ENCODE data around the gene C6orf120. TPM values are rescaled to one million over a fixed set of nuclear protein-coding genes. Genes with fewer than 3 reads are reported as not detected.

Gene C6orf120
- total RNA-seq, 2 experiments from 2014 or later, result 20.8 to 21.0 TPM

DNA sequence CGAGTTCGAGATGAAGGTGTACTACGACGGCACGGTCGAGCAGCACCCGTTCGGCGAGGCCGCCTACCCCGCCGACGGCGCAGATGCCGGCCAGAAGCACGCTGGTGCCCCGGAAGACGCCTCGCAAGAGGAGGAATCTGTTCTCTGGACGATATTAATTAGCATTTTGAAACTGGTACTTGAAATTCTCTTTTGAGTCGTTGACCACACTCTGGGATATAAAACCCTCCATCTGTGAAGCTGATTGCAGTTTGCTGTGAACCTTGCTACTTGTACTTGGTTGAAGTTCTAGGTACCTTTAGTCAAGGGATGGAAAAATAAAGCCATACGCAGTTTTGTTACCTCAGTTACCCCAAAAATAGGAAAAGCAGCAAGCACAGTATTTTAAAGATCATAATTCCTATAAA lies 917 bp downstream of the C6orf120 start:
- no peaks in the 10 kb centered on the region for H3K9me3 Mint-ChIP-seq
- H3K4me1 Mint-ChIP-seq, result peaks cover 49% of the 10 kb centered on the region
- peak; percentile 56 for DNase-seq
- H3K4me3 Mint-ChIP-seq, result peak overlapping the region; percentile 87
- peaks cover 33% of the 10 kb centered on the region for H3K36me3 Mint-ChIP-seq
- H3K27ac Mint-ChIP-seq, result peak overlapping the region; percentile 89
- H3K27me3 Mint-ChIP-seq, result no peaks in the 10 kb centered on the region

DNA sequence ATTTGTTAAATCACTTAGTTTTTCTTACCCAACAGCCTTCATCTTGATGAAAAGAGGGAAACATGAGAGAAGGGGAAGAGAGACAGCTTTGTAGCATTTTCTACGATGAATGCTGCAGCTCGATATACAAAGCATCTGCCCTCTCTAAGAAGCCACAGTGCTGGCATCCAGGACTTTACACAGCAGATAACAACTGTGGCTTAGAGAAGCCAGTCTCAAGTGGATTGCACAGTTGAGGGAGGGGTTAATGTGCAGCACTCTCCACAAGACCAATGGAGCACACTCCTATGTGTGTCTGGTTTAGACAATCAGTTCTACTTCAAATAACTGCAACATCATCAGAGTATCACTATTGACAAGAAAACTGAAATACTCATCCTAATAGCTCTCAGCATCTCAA lies 5.8 kb downstream of the C6orf120 start:
- peaks cover 26% of the 10 kb centered on the region for H3K36me3 Mint-ChIP-seq
- no peaks in the 10 kb centered on the region for H3K27me3 Mint-ChIP-seq
- no peak overlapping the region for H3K4me3 Mint-ChIP-seq
- H3K9me3 Mint-ChIP-seq, result no peaks in the 10 kb centered on the region
- no peak for DNase-seq
- no peak overlapping the region for H3K27ac Mint-ChIP-seq
- peaks cover 50% of the 10 kb centered on the region for H3K4me1 Mint-ChIP-seq

DNA sequence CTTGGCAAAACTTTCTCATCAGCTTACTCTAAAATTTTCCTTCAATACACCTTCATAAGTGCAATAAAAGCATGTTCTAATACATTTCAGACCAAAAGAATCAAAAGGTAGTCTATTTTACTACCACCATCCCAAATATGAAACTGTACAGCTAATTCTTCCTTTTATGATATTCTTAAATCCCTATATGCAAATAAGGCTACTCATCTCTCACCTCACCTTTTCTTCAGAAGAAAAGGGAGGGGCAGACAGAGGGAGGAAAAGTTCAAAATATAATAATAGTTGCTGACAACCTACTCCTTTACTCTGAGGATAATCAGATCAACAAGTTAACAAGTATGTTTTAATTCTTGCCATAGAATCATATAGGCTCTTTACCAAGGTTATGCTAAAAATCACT lies 7.4 kb downstream of the C6orf120 start:
- H3K27me3 Mint-ChIP-seq, result no peaks in the 10 kb centered on the region
- no peak overlapping the region for H3K27ac Mint-ChIP-seq
- H3K4me1 Mint-ChIP-seq, result peaks cover 39% of the 10 kb centered on the region
- no peaks in the 10 kb centered on the region for H3K9me3 Mint-ChIP-seq
- H3K4me3 Mint-ChIP-seq, result no peak overlapping the region
- H3K36me3 Mint-ChIP-seq, result peaks cover 21% of the 10 kb centered on the region
- DNase-seq, result no peak

DNA sequence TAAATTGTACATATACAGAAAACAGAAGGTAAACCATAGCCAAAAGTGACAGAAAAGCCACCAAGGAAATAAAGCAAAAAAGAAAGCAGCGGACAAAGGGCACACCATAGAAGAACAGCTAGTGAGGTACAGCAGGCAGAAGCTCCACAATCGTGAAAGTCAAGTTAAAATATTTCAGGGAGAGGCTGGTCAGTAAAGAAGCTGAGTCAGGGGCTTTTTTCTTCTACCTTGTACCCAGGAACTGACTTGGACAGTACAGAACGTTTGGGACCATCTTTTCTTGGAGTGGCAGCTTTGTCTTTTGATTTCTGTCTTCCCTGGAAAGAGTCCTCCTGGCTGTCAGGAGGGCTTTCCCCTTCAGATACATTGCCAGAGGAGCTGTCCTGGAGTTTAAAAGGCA lies 8.1 kb downstream of the C6orf120 start:
- Mint-ChIP-seq H3K4me3 (no peak overlapping the region), H3K36me3 (peaks cover 22% of the 10 kb centered on the region), H3K9me3 (no peaks in the 10 kb centered on the region), H3K4me1 (peaks cover 34% of the 10 kb centered on the region), H3K27ac (peak overlapping the region; percentile 32), H3K27me3 (no peaks in the 10 kb centered on the region)
- no peak for DNase-seq

DNA sequence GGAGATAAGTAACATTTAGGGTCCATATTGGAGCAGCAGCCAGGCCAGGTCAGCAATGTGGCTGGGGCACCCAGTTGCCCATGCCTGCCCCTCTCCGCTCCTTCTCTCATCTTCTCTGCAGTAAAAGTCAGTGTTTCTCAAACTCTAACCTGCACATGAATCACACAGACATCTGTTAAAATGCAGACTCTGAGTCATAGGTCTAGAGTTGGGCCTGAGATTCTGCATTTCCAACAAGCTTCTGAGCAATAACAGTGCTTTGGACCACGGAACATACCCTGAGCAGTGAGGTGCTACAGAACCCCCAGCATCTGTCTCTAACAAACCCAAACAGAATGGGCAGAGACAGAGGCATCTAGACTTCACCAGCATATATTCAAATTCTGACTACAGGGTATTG lies 12.3 kb downstream of the C6orf120 start:
- DNase-seq, result no peak
- Mint-ChIP-seq H3K27me3 (no peaks in the 10 kb centered on the region), H3K4me1 (peaks cover 16% of the 10 kb centered on the region), H3K4me3 (no peak overlapping the region), H3K36me3 (peaks cover 25% of the 10 kb centered on the region), H3K9me3 (no peaks in the 10 kb centered on the region), H3K27ac (no peak overlapping the region)

DNA sequence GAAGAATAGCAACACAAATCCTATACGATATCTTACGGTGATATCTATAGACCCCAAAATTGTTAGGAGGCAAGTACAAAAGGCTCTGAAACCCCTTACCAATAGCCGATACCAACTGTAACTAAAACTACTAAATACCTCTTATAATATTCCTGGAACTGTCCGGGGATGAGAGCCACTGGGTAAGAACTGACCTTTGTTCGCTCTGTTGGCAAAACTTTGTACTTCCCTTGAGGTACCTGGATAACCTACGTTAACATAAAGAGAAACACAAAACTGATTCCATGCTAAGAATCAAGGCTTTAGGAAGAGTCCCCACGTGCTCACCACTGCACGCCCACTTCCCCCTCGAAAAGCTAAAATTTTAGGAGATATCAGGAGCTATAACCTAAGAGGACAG lies 12.7 kb downstream of the C6orf120 start:
- H3K27me3 Mint-ChIP-seq, result no peaks in the 10 kb centered on the region
- no peak overlapping the region for H3K27ac Mint-ChIP-seq

DNA sequence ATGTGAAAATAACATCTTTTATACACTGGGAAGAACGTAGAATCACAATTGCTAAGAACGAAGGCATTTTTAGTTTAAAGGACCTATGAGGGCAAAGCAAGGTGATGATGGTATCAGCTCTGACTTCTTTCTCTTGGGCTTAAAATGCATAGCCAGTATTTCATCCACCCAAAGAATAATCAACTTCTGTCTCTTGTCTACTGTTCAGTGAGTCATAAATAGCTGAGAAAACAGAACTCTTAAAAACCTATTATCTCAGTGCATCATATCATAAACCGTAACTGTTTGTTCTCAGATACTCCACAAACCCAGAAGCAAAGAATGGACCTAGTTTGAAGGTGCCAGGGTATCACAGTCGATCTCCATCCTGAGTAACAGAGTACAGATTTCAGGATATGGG lies 17.2 kb downstream of the C6orf120 start:
- no peak for DNase-seq
- no peak overlapping the region for H3K4me3 Mint-ChIP-seq
- H3K9me3 Mint-ChIP-seq, result no peaks in the 10 kb centered on the region
- H3K4me1 Mint-ChIP-seq, result peaks cover 27% of the 10 kb centered on the region
- H3K27ac Mint-ChIP-seq, result peak overlapping the region; percentile 38
- H3K36me3 Mint-ChIP-seq, result peaks cover 33% of the 10 kb centered on the region
- no peaks in the 10 kb centered on the region for H3K27me3 Mint-ChIP-seq

More for the DNA sequence above, 12.7 kb downstream of the C6orf120 start:
- Mint-ChIP-seq H3K9me3 (no peaks in the 10 kb centered on the region), H3K4me1 (peaks cover 16% of the 10 kb centered on the region), H3K36me3 (peaks cover 29% of the 10 kb centered on the region), H3K4me3 (no peak overlapping the region)
- DNase-seq, result no peak

DNA sequence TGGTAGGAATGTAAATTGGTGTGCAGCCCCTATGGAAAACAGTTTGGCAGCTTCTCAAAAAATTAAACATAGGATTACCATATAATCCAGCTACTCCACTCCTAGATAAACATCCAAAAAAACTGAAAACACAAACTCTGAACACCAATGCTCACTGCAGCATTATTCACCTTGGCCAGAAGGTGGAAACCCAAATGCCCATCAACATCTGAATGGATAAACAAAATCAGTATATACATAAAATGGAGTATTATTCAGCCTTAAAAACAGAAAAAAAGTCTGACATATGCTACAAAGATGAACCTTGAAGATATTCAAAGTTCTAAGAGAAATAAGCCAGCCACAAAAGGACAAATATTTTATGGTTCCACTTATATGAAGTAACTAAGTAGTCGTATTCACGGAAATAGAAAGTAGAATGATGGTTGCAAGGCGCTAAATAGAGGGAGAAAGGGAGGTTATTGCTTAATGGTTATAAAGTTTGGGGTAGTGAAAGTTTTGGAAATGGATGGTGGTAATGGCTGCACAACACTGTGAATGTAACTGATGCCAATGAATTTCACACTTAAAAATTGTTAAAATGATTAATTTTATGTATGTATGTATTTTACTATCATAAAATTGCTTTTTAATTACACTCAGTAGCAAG lies 18.4 kb downstream of the C6orf120 start:
- peaks cover 27% of the 10 kb centered on the region for H3K4me1 Mint-ChIP-seq
- H3K4me3 Mint-ChIP-seq, result no peak overlapping the region

DNA sequence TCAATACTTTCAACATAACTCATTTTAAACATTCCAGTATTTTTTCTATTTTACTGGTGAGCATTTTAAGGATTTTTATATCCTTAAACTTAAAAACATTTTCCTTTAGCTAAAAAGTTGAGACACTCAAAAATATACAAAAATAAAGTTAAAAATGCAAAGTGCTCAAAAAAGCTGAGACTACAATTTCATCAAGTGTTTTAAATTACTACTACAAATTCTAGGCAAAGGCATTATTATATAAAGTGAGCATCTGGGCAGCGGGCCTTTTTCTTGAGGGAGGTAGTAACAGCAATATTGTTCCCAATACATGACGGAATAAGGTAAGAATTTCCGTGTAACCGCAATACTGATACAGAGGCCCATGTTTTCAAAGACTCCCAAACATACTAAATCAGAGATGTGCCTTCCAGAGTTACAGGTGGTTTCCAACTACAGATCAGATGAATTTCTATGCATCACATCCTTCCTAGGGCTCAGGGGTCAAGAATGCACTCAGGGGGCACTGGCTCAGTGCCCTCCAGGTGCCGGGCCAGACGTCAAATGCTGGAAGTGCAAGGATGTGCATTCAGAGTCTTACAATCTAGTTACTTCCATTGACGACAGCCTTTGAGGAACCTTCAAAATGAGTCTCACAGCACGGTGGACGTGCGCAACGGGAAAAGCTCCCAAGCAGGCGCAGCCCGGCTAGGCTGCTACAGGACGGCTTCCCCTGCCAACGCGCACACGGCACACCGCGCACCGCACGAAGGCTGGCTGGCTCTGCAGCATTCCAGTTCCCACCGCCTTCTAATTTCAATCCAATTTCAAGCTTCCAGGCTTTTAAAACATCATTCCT lies 20.7 kb downstream of the C6orf120 start:
- H3K9me3 Mint-ChIP-seq, result no peaks in the 10 kb centered on the region
- peak overlapping the region; percentile 100 for H3K4me3 Mint-ChIP-seq
- peaks cover 35% of the 10 kb centered on the region for H3K4me1 Mint-ChIP-seq
- DNase-seq, result peak; percentile 42
- peaks cover 26% of the 10 kb centered on the region for H3K36me3 Mint-ChIP-seq
- no peaks in the 10 kb centered on the region for H3K27me3 Mint-ChIP-seq
- H3K27ac Mint-ChIP-seq, result peak overlapping the region; percentile 97

More for the DNA sequence above, 18.4 kb downstream of the C6orf120 start:
- peaks cover 27% of the 10 kb centered on the region for H3K36me3 Mint-ChIP-seq
- H3K27ac Mint-ChIP-seq, result peak overlapping the region; percentile 1
- no peaks in the 10 kb centered on the region for H3K9me3 Mint-ChIP-seq
- H3K27me3 Mint-ChIP-seq, result no peaks in the 10 kb centered on the region
- no peak for DNase-seq

DNA sequence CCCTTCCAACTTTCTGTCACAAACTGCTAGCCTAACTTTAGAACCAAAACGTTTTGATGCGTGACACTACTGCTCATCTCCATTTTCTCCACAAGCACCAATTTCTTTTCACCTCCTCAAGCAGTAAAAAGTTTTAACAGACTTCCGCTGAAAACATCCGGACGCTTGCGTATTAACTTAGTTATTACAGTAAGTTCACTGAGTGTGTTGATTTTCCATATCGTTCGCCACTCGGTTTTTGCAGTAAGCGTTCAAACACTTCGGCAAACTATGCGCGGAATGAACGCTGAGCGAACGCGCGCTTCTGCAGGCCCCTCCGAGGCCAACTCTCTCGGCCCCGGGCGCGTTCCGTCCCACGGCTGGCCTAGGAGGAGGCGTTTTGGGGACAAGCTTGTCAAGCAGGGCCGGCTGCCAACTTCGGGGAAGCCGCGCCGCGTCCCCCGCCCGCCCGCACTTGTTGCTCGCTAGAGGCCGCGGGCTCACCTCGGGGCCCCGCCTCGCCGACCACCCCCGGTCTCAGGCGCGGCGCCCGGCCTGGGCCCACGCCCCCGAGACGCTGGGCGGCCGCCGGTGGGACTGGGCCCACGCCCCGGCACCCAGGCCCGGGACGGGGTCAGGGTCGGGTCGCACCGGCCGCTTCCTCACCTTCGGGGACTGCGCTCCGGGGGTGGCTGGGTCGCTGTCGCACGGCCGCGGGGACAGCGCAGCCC lies 21.4 kb downstream of the C6orf120 start:
- H3K4me1 Mint-ChIP-seq, result peaks cover 41% of the 10 kb centered on the region
- DNase-seq, result peak; percentile 74
- no peaks in the 10 kb centered on the region for H3K27me3 Mint-ChIP-seq
- peak overlapping the region; percentile 97 for H3K27ac Mint-ChIP-seq
- peak overlapping the region; percentile 100 for H3K4me3 Mint-ChIP-seq
- peaks cover 25% of the 10 kb centered on the region for H3K36me3 Mint-ChIP-seq
- no peaks in the 10 kb centered on the region for H3K9me3 Mint-ChIP-seq

DNA sequence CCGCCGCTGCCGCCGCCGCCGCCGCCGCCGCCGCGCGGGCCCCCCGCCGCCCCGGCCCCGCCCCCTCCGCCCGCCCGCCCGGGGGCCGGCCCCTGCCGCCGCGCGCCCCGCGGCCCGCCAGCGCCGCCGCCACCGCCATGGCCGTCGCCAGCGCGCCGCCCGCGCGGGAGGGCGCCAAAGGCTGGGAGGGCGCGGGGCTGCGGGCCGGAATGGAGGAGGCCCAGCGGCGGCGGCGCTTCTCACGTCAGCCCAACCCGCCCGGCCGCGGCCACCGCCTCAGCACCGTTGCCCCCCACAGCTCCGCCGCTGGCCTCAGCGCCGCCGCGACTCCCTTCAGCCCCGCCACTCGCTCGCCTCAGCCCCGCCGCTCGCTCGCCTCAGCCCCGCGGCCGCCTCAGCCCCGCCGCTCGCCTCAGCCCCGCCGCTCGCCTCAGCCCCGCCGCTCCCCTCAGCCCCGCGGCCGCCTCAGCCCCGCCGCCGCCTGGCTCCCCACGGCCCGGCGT lies 22.1 kb downstream of the C6orf120 start:
- no peaks in the 10 kb centered on the region for H3K9me3 Mint-ChIP-seq
- no peaks in the 10 kb centered on the region for H3K27me3 Mint-ChIP-seq
- DNase-seq, result peak; percentile 56
- peaks cover 24% of the 10 kb centered on the region for H3K36me3 Mint-ChIP-seq
- H3K4me1 Mint-ChIP-seq, result peaks cover 39% of the 10 kb centered on the region
- H3K27ac Mint-ChIP-seq, result peak overlapping the region; percentile 69
- H3K4me3 Mint-ChIP-seq, result peak overlapping the region; percentile 70

DNA sequence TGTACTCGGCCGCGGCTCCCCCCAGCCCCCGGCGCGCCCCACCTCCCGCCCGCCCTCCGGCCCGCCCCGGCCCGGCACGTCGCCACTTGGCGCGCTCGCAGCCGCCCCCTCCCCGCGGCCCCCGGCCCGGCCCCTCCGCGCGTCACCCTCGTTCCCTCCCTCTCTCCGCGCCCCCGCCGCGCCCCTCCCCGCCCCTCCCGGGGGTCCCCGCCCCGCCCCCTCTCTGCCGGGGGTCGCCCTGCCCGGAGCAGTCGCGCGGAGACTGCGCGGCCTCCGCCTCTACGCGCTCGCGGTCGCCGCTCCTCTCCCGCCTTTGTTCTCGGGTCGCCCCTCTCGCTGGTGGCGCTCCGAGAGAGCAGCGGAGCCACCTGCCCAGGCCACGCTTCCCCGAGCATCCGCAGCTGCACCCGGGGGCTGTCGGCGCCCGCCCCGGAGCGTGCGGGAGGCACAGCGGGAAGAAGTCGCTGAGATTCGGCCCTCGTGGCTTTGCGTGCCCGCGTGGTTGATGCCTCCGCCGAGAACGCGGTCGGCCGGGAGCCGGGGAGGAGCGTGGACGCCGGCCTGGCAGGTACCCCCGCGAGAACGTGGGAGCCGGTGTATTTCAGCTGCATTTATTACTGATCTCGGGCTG lies 22.7 kb downstream of the C6orf120 start, which contains the start of gene PHF10:
PHF10 (minus strand) TSS at position 7 of the 631 bp plus-strand sequence. CDS start 569 bp downstream, outside the sequence.
- no peaks in the 10 kb centered on the region for H3K27me3 Mint-ChIP-seq
- peak within 1 kb of the TSS; percentile 100 for H3K4me3 Mint-ChIP-seq
- peaks cover 19% of the 10 kb centered on the region for H3K36me3 Mint-ChIP-seq
- peaks cover 34% of the 10 kb centered on the region for H3K4me1 Mint-ChIP-seq
- H3K9me3 Mint-ChIP-seq, result no peaks in the 10 kb centered on the region
- H3K27ac Mint-ChIP-seq, result peak within 1 kb of the TSS; percentile 97
- DNase-seq, result peak; percentile 74

DNA sequence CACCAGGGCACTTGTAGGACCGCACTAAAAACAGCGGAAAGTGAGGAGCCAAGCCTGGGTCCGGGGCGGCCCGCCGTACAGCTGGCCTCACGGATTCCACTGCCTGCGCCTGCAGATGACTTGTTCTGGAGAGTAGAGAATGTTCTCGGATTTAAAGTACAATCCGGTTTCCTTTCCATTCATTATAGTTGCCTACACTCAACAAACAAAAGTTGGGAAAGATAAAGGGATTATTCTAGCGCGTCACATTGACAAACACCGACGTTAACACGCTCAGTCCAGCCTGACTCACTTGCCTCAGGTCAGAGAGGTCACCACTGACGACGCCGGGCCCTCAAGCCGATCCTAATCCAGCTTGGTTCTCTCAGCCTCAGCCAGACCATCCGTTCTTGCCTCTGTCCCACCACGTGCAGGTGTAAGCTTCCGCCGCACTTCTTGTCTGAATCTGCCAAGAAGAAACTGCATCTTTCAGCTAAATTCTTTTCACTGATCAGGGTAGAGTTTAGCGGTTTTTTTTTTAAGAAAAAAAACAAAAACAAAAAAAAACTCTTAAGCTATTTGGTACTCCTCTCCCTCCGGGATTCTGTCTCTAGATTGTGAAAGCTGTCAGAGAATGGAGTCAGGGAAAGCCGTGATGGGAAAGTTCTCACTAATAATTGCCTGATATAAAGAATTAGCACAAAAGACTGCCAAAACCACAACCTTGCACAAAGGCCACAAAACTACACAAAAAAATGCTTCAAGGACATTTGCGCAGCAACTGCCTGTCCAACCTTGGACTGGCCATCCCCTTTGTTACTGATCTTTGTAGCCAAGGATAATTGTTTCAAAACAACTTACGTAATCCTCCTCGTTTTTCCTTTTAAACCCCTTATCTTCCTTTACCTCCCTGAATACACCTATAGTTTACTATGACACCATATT lies 23.5 kb downstream of the C6orf120 start:
- peak; percentile 37 for DNase-seq
- H3K27me3 Mint-ChIP-seq, result no peaks in the 10 kb centered on the region
- H3K4me1 Mint-ChIP-seq, result peaks cover 27% of the 10 kb centered on the region
- H3K36me3 Mint-ChIP-seq, result peaks cover 17% of the 10 kb centered on the region
- H3K27ac Mint-ChIP-seq, result peak overlapping the region; percentile 92
- peak overlapping the region; percentile 83 for H3K4me3 Mint-ChIP-seq
- H3K9me3 Mint-ChIP-seq, result no peaks in the 10 kb centered on the region

DNA sequence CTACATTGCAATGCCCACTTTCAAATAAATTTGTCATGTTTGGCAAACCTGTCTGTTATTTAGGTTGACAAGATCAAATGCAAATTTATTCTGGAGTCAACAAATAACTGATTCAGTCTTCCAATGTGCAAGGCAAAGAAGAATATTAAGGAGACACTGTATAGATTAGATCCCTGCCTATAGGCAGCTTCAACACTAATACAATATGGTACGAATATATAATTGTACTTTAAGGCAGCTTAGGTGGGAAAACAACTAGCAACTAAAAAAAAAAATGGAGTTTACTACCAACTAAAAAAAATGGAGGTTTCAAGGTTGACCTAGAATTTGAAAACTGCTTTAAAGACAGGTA lies 24.1 kb downstream of the C6orf120 start:
- Mint-ChIP-seq H3K27ac (peak overlapping the region; percentile 92), H3K9me3 (no peaks in the 10 kb centered on the region)

More for the DNA sequence above, 24.1 kb downstream of the C6orf120 start:
- H3K4me1 Mint-ChIP-seq, result peaks cover 26% of the 10 kb centered on the region
- no peaks in the 10 kb centered on the region for H3K27me3 Mint-ChIP-seq
- peak overlapping the region; percentile 83 for H3K4me3 Mint-ChIP-seq
- H3K36me3 Mint-ChIP-seq, result peaks cover 16% of the 10 kb centered on the region
- DNase-seq, result no peak

All from activated naive CD8-positive, alpha-beta T cell treated with anti-CD3 and anti-CD28 coated beads for 36 hours (primary cell).